ENCODE measurements around the gene PCDH15. TPM values are rescaled to one million over a fixed set of nuclear protein-coding genes. Genes with fewer than 3 reads are reported as not detected.

PCDH15 gene
- total RNA-seq, 1 experiment from 2014 or later: not detected

GRCh38 chr10:54691331-54691730, 109.7 kb downstream of the PCDH15 start:
- BruUV-seq (replicated peaks): no TSS peak
- H3K4me3 ChIP-seq (ENCODE audit: low read depth, low read length, poor library complexity, severe bottlenecking): no peak overlapping the region
- TF ChIP-seq EZH2 (IDR thresholded peaks at IDR 0.05; ENCODE audit: borderline replicate concordance, low read depth, low read length, poor library complexity, severe bottlenecking): no peak
- DNase-seq (ENCODE audit: low spot score): no peak
- no peak overlapping the region for H3K27ac ChIP-seq (ENCODE audit: low read depth, low read length, poor library complexity, severe bottlenecking)
- H3K27me3 ChIP-seq (replicated peaks; ENCODE audit: insufficient read depth, low read depth, low read length, poor library complexity): no peaks in the 10 kb centered on the region
- CTCF ChIA-PET: no interaction called here
- no peaks in the 10 kb centered on the region for H3K4me1 ChIP-seq (ENCODE audit: insufficient read depth, low read length, poor library complexity, severe bottlenecking)
- POLR2A ChIA-PET (ENCODE audit: low non-redundant PET): no interaction called here
- no peaks in the 10 kb centered on the region for H3K36me3 ChIP-seq (ENCODE audit: insufficient read depth, low read length, poor library complexity, severe bottlenecking)
- peaks cover 28% of the 10 kb centered on the region for H3K9me3 ChIP-seq (ENCODE audit: low read depth, low read length, poor library complexity, severe bottlenecking)
- intact Hi-C loops (cut with micrococcal nuclease; ENCODE audit: unreplicated experiment): no loop called here

DNA sequence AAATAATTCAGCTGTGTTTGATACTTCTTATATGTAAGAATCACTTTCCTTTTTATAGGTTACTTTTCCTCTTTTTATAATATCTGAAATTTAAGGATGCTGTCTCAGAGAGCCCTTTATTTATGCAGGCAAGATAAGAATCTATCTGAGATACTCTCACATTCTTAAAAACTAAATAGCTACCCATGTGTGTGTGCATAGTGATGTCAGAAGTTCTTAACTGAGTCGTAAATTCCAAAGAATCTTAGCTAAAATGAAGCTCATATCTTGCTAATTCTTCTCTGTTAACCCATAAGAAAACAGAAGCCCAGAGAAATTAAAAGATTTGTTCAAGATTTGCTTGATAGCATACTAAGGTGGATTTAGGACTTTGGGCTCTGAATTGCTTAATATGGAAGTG, 118.5 kb downstream of the PCDH15 start:
- CTCF ChIA-PET: no interaction called here

GRCh38 chr10:54681136-54681535, 119.9 kb downstream of the PCDH15 start:
- Histone ChIP-seq H3K4me1 (ENCODE audit: insufficient read depth, low read length, poor library complexity, severe bottlenecking) (no peaks in the 10 kb centered on the region), H3K36me3 (ENCODE audit: insufficient read depth, low read length, poor library complexity, severe bottlenecking) (no peaks in the 10 kb centered on the region), H3K27me3 (replicated peaks; ENCODE audit: insufficient read depth, low read depth, low read length, poor library complexity) (no peaks in the 10 kb centered on the region), H3K9me3 (ENCODE audit: low read depth, low read length, poor library complexity, severe bottlenecking) (peaks cover 4% of the 10 kb centered on the region), H3K27ac (ENCODE audit: low read depth, low read length, poor library complexity, severe bottlenecking) (no peak overlapping the region), H3K4me3 (ENCODE audit: low read depth, low read length, poor library complexity, severe bottlenecking) (no peak overlapping the region)
- intact Hi-C loops (cut with micrococcal nuclease; ENCODE audit: unreplicated experiment): no loop called here
- no peak for DNase-seq (ENCODE audit: low spot score)
- ChIA-PET CTCF (no interaction called here), POLR2A (ENCODE audit: low non-redundant PET) (no interaction called here)
- TF ChIP-seq CTCF (conservative IDR thresholded peaks at IDR 0.05; ENCODE audit: low read depth, low read length) (no peak), EZH2 (IDR thresholded peaks at IDR 0.05; ENCODE audit: borderline replicate concordance, low read depth, low read length, poor library complexity, severe bottlenecking) (no peak)
- BruUV-seq (replicated peaks): no TSS peak

More for the DNA sequence above, 118.5 kb downstream of the PCDH15 start:
- POLR2A ChIA-PET (ENCODE audit: low non-redundant PET): no interaction called here
- no peak overlapping the region for H3K4me3 ChIP-seq (ENCODE audit: low read depth, low read length, poor library complexity, severe bottlenecking)
- peaks cover 11% of the 10 kb centered on the region for H3K9me3 ChIP-seq (ENCODE audit: low read depth, low read length, poor library complexity, severe bottlenecking)
- H3K36me3 ChIP-seq (ENCODE audit: insufficient read depth, low read length, poor library complexity, severe bottlenecking): no peaks in the 10 kb centered on the region
- no peaks in the 10 kb centered on the region for H3K27me3 ChIP-seq (replicated peaks; ENCODE audit: insufficient read depth, low read depth, low read length, poor library complexity)
- intact Hi-C loops (cut with micrococcal nuclease; ENCODE audit: unreplicated experiment): no loop called here
- no peak for TF ChIP-seq EZH2 (IDR thresholded peaks at IDR 0.05; ENCODE audit: borderline replicate concordance, low read depth, low read length, poor library complexity, severe bottlenecking)
- no peak for TF ChIP-seq CTCF (conservative IDR thresholded peaks at IDR 0.05; ENCODE audit: low read depth, low read length)
- no peak for DNase-seq (ENCODE audit: low spot score)
- no peaks in the 10 kb centered on the region for H3K4me1 ChIP-seq (ENCODE audit: insufficient read depth, low read length, poor library complexity, severe bottlenecking)
- no peak overlapping the region for H3K27ac ChIP-seq (ENCODE audit: low read depth, low read length, poor library complexity, severe bottlenecking)
- no TSS peak for BruUV-seq (replicated peaks)

GRCh38 chr10:54667136-54667535, 133.9 kb downstream of the PCDH15 start:
- H3K9me3 ChIP-seq (ENCODE audit: low read depth, low read length, poor library complexity, severe bottlenecking): peaks cover 19% of the 10 kb centered on the region
- TF ChIP-seq EZH2 (IDR thresholded peaks at IDR 0.05; ENCODE audit: borderline replicate concordance, low read depth, low read length, poor library complexity, severe bottlenecking) (no peak), CTCF (conservative IDR thresholded peaks at IDR 0.05; ENCODE audit: low read depth, low read length) (no peak)
- POLR2A ChIA-PET (ENCODE audit: low non-redundant PET): no interaction called here
- CTCF ChIA-PET: no interaction called here
- H3K36me3 ChIP-seq (ENCODE audit: insufficient read depth, low read length, poor library complexity, severe bottlenecking): no peaks in the 10 kb centered on the region
- no peak overlapping the region for H3K27ac ChIP-seq (ENCODE audit: low read depth, low read length, poor library complexity, severe bottlenecking)
- H3K4me1 ChIP-seq (ENCODE audit: insufficient read depth, low read length, poor library complexity, severe bottlenecking): no peaks in the 10 kb centered on the region
- BruUV-seq (replicated peaks): no TSS peak
- DNase-seq (ENCODE audit: low spot score): no peak
- no peaks in the 10 kb centered on the region for H3K27me3 ChIP-seq (replicated peaks; ENCODE audit: insufficient read depth, low read depth, low read length, poor library complexity)
- H3K4me3 ChIP-seq (ENCODE audit: low read depth, low read length, poor library complexity, severe bottlenecking): no peak overlapping the region
- intact Hi-C loops (cut with micrococcal nuclease; ENCODE audit: unreplicated experiment): no loop called here

All from A673 (cell line).